Activated gamma-delta T cell treated with Interleukin-2 at 50 U/mL for 16 hours (primary cell): Measurements from ENCODE around the gene SEC16A.

ENCODE experiments used
- DNase-seq: peaks from one replicate; pipeline ENCODE4 v3.0.0-alpha.2; 2020

Gene SEC16A

DNA sequence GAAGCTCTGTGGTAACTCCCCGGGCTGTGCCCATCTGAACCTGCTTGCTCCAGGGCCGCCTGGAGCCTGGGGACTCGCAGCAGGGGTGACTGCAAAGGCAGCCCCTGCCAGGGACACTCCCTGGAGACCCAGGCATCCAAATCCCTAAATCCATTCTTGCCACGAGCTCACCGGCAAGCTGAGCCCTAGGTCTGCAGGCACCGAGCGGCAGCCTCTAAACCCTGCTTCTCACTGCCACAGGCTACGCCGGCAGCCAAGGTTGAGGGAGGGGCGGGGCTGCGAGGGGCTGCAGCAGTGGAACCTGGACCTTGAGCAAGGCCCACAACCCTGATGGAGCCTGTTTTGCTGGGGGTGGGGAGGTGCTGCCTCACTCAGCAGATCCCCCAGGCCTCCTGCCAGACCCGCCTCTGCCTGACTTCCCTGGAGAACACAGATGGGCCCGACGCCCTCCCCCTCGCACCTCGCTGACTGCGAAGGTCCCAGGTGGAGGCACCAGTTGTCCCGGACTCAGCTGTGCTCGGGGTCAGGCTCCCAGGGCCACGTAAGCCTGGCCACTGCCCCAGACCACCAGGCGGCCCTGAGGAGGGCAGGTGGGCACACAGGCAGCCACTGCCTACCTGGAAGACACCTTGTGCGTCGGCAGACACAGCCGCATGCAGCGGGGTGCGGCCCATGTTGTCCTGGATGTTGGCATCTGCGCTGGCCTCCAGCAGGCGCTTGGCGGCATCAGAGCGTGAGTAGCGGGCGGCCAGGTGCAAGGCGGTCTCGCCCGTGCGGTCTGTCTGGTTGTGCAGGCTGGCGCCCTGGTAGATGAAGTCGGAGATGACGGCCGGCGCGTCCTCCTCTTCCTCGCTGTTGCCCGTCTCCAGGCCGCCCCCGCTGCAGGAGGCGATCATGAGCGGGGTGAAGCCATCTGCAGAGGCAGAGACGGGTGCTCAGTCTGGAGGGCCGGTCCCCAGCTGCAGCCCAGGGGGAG, 17.4 kb upstream of the SEC16A start:
- DNase-seq: no peak

DNA sequence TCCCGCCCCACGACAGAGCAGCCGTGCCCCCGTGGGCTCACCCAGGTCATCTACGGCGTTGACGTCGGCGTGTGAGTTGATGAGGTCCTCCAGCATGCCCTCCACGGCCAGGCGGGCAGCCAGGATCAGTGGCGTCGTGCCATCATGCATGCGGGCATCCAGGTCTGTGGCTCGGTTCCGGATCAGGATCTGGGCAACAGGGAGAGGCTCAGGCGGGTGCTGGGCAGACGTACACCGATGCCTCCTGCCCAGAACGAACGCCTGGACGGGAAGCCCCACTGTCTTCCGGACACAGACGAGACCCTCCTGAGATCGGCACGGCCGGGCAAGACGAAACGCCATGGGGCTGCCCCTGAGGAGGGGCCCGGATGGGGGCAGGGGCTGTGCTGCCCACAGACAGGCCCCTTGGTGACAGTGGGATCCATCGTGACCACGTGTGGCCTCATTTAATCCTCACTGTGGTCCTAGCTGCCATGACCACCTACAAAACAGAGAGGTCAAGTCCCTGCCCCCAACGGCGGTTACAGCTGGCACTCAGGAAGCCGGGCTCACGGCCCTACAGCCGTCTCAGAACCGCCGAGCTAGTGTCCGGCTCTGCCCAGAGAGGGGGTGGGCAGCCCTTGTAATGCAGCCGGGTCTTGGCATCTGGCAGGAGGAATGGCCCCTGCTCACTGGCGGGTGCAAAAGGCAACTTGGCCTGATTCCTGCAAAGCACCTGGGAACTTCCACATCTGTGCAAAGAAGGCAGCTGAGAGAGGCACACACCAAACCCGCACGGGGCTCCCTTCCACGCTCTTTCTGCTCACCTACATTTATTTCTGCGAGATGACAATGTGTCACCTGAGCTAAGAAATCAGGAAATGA, 16.5 kb upstream of the SEC16A start:
- DNase-seq: no peak

DNA sequence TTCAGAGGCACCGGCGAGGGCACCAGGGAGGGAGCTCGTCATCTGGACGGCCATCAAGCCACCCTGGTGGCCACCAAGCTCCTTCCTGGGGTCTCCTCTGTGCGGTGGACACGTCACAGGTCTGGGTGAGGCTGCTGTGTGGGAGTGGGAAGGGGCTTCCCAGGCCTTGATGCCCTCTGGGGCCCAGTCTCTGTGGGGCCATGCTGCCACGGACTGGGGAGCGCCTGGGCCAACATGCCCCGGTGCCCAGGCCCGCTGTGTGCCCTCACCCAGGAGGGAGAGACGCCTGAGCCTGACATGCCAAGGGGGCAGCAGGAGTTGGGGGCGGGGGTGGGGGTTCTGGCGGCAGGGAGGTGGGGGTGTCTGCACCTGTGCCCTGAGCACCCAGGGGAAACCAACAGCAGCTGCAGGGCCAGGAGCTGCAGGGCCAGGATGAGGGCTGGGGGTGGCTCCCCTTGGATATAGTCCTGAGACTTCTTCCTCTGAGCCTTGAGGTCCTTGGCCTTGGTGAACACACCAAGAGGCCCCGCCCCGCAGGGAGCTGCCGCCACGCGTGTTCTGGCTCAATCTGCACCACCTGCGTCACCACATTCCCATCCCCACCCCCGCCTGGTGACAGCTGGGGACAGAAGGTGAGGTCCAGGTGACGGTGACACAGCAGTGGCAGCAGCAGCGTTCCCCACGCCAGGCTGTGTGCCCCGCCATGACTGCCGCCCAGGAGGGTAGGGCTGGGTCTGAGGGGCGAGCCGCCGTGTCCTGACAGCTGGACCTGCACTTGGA, 15.3 kb upstream of the SEC16A start:
- DNase-seq: no peak

DNA sequence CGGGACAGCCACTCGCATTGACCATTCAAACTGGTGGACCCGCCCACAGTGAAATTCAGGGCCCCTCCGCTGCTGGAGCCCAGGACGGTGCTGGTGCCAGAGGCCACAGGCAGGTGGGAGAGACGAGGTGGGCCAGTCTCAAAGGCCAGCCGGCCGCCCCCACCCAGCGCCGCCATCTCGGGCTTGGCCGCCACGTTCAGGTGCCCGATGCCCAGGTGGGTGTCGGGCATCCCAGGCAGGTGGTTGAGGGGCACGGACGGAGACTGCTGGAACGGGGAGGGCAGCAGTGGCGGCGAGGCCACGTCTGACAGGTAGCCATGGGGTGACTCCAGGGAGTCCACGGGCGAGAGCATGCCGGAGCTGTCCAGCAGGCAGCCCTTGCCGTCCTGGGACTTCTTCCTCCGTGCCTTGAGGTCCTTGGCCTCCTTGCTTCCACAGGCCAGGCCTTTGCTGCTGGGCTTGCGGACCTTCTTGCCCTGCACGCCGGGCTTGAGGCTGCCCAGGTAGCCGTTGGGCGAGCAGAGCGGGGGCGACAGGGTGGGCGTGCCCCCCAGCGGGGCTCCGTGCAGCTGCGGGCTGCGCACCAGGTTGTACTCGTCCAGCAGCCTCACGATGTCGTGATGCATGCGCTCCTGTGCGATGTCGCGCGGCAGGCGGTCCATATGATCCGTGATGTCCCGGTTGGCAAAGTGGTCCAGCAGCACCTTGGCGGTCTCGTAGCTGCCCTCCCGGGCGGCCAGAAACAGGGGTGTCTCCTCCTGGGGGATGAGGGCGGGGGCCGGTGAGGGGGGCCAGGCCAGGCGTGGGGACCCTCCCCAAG, 14.2 kb upstream of the SEC16A start:
- DNase-seq: no peak

DNA sequence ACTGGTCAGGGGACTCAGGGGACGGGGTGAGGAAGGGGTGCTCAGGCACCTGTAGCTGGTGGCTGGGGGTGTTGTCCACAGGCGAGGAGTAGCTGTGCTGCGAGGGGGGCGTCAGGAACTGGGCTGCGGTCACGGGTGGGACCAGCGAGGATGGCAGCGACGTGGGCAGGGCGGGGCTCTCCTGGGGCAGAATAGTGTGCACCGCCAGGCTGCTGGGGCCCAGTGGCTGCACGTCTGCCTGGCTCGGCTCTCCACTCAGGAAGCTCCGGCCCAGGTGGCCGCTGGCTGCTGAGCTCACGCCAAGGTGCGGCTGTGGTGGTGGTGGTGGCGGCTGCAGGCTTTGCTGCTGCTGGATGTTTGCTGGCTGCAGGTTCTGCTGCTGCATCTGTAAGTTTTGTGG, 13.3 kb upstream of the SEC16A start:
- DNase-seq: no peak

DNA sequence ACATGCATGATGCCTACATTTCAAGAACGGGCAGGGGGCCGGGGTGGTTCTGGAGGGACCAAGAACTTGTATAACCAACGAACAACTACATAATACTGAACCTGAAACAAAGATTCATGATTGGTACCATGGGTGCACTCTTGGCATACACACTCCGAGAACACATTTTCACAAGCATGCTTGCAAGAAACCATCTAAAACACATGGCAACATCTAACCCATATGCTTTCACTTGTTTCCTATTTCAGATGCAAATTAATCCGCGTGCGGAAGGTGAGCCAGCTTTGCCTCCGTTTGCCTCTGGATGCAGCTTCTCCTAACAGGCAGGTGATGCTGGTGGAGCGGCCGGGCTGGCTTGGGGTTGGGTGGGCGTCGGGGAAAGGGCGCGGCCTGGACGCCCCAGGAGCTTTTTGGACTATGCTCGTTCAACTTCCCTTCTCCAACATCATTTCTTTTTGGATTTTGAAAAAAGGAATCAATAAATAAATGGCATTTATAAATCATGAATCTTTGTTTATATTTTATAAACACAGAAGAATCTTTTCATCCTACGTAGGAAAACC, 12.5 kb upstream of the SEC16A start:
- no peak for DNase-seq

DNA sequence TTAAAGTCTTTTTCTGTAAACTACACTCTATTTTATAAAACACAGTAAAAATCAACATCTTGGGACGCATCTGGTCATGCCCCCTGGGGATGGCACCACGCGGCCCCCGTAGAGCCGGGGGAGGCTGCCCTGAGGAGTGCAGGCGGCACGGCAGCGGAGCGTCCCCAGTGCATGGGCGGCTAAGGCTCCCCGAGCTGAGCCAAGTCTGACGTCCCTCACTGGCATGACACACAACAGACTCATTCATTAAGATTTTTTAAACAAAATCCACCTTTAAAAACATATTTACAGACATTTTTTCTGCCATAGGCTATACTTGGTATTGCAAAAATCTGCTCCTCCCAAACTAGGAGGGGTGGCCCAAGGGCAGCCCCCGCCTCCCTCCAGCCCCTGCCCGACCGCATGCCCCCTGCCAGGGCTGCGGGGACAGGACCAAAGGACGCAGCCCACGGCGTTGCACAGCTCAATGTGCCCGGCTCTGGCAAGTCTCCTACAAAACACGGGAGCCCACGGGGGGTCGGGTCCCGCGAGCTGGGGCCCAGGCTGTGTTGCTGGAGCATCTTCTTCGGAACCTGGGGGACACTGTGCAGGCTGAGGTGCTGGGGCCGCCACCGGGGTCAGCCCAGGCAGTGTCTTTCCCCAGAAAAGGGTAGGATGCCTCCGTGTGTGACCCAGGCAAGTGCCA, 11.8 kb upstream of the SEC16A start:
- DNase-seq: no peak

DNA sequence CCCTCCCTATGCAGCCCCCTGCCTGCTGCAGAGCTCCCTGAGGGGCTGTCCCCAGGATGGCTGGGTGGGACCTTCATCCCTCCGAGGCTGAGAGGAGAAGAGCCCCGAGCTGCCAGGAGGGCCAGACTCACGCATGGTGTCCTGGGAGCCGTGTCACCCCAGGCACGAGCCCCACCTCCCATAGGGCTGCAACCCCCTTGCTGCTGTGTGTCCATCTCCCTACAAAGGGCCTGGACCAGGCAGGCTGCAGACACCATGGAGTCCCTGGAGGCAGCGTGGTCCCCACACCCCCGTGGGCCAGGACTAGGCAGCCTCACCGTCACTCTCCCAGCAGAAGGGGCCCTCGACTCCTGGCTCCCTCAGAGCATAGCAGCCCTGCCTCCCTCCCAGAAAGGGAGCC, 11.2 kb upstream of the SEC16A start:
- no peak for DNase-seq

DNA sequence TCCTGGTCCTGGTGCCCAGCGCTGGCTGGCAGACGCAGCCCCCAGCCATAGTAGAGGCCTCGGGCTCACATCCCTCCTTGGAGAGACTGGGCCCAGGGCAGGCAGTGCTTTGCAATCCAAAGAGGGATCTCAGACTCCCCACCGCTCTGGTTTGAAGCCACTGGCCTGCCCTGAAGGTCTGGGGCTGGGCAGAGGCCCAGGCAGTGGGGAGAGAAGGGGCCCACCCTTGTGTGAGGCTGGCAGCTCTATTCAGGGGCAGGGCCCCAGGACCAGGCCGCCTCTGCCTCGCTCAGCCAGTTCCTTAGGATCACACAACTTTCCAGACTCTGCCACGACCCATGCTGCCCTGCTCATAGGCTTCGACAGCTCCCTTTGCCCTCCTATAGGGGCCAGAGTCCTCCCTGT, 10.7 kb upstream of the SEC16A start:
- DNase-seq: no peak

DNA sequence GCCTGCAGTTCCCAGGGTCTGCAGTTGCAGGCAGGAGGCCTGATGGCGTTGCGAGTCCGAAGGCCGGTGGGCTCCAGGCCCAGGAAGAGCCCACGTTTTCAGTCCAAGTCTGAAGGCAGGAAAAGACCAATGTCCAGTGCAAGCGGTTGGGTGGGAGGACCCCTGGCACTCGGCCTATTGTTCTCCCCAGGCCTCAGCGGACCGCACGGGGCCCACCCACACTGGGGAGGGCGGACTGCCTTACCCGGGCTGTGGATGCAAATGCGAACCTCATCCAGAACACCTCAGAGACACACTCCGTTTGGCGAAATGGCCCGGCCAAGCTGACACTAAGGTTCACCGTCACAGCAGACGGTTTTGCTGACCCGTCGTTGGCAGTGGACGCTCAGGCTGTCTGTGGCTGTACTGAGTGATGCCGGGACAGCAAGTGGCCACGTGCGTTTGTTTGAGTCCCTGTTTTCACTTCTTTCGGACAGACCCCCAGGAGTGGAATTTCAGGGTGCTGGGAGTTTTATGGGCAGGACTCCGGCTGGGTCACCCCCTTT, 10.2 kb upstream of the SEC16A start:
- no peak for DNase-seq

DNA sequence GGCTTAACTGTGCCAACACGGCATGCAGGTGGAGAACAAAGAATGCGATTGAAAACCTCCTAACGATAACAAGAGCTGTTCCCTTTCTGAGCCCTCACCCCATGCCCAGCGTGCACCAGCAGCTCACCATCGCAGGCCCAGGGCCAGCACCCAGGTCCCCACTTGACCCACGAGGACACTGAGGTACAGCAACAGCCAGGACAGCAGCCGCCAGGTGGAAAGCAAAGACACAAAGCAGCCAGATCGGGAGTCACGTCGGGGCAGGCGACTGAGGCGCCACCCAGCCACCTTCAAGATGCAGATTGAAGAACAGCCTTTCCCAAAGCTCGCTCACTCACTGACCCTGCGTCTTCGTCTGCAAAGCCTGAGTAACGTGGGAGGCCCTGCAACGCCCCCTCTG, 6.9 kb upstream of the SEC16A start:
- no peak for DNase-seq

DNA sequence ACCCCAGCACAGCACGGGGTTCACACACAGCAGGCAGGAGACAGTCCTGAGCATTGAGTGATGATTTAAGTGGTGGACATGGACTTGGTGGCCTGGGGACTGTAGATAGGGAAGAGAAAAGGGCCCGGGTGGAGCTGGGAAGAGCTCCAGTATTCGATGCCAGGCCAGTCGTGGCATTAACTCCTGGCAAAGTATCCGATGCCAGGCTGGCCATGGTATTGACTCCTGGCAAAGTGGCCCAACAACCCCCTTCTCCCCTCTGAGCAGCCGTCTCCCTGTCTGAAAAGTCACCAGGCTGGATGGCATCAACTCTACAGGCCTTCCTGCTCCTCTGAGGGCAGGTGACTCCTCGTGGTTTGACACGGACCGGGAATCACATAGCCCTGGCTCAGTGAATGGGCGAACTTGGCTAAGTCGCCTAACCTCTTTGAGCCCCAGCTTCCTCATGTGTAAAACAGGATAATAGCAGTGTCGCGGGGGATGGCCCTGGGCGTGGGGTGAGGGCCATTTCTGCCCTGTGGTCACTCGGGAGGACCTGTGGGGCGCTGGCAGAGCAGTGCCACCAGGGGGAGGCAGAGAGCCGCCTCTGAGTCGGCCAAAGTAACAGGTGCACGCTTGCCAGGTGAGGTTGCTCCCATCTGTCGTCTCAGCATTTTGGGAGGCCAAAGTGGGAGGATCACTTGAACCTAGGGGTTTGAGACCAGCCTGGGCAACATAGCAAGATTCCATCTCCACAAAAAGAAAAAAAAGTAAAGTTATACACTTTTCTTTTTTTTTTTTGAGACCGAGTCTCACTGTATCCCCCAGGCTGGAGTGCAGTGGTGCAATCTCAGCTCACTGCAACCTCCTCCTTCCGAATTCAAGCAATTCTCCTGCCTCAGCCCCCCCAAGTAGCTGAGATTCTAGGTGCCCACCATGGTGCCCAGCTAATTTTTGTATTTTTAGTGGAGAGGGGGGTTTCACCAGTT, 5.7 kb upstream of the SEC16A start:
- peak; percentile 77 for DNase-seq

DNA sequence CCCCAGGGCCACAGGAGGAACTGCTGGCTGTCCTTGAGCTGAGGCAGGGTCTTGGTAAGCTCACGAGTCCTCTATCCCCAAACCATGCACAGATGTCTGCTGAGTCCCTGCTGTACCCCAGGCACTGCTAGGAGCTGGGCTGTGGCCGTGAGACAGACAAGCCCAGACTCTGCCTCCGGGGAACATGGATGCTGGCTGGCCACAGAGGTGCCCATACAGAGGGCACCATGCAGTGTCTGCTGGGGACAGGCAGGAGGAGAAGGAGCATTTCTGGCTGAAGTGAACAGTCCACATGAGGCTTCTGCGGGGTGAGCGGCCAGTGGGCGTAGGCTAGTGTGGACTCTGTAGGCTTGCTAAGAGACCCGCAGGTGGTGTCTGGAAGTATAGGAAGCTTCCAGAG, 4.8 kb upstream of the SEC16A start:
- DNase-seq: no peak

DNA sequence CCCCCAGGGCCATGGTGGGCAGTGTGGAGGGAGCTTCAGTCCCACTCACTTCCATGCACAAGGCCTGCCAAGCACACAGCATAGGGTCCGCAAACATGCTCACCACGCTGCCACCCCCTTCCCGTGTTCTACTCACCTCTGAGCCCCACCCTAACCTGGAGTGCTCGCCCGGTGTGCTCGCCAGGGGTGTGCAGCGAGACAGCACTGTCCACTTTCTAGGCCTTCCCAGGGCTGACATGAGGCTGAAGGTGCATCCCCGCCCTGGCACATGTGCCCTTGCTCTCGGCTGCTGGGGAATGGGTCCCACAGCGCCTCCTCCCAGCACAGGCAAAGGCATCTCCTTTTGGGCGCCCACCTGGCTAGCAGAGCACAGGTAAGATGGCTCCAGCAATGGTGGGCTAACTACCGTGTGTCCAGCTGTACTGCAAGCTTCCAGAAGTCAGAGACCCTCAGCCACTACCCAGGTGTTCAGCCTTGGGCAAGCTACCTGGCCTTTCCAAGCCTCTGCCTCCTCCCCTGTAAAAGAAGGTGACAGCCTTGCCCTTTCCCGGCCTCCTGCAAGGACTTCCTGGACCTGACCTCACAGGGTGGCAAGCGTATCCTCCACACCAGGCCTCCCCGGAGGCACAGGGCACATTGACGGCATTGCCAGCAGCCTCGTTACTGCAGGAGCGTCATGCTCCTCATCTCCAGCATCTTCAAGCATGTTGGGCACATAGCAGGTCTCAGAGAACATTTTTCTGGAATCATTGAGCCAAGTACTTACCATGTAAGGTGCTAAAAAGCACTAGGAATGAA, 4.2 kb upstream of the SEC16A start:
- DNase-seq: no peak

DNA sequence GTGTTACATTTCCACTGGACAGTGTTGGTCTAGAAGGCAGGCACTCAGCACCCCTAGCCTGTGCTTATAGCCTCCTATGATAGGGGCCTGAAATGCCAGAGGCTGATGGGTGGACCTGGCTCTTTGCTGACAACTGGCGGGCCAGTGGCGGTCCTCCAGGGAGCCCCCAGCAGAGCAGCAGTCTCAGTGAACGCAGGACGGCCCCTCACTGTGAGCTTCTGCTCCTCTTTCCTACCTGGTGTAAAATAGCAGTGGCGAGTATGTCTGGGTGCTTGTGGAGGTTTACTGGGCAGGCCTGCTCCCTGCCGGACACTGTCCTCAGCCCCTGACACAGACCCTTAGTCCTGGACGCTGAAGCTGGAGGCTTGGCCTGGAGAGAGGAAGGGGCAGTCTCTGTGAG, 3.3 kb upstream of the SEC16A start:
- DNase-seq: no peak

DNA sequence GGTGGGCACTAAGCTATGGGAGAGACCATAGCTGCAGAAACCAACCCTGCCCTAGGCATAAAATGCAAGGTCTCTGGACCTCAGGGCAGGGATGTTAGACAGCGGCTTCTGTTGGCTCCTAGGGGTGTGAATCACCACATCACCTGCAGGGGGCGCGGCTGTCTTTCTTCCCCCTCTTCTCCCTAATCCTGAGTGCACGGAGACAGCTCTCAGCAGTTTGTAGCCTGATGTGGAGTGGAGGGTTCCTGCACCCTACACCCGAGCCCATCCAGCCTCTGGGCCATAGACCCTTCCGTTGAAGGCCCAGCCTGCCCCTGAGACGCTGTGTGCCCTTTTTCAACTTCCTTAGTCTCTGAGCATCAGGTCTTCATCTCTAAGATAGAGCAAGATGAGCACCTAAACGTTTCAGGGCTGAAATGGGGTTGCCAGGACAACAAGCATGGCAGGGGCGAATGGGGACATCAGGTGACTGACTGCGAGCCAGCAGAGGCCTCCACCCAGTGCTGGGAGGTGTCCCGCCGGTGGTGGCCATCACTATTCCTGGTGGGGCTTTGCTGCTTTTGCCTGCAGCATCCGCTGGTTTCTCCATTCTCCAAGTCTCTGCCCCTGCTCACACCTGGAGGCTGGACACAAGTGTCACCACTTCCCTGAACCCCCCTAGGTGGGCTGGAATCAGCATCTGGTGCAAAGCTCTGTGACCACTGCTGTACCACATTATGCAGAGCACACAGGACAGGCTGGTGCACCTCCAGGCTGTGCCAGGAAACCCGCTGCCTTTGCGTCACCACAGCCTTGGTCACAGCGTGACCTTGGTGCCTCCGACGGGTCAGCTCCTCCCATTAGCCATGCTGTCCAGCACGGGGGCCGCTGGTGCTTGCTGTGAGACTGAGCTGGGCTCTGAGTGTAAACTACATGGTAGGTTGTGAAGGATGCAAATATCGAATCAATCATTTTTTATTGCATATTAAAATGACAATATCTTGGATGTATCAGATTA, 2.5 kb upstream of the SEC16A start:
- DNase-seq: peak; percentile 82
